HuH-7 (cell line): ENCODE data around the gene AGBL5.

Experiments
- DNase-seq: peaks from one replicate; pipeline ENCODE4 v3.0.0; 2011; ENCODE audit warnings: low spot score

Gene AGBL5

GRCh38 chr2:27050996-27051901, at the start of gene AGBL5:
Gene AGBL5, plus strand, starts transcription at chr2:27051668. Its CDS starts 1,291 bp downstream, at chr2:27052959.
- peak; percentile 99 for DNase-seq

- DNase-seq, result no peak
These were observed 49.5 kb upstream of the AGBL5 start for GRCh38 chr2:27001950-27002349.

- no peak for DNase-seq
These were observed 48.5 kb upstream of the AGBL5 start for GRCh38 chr2:27003007-27003406.

- DNase-seq, result no peak
These were observed 47.6 kb upstream of the AGBL5 start for GRCh38 chr2:27003857-27004256.

- no peak for DNase-seq
These were observed 44.7 kb upstream of the AGBL5 start for GRCh38 chr2:27006602-27007415.

GRCh38 chr2:27007416-27008374, 43.8 kb upstream of the AGBL5 start:
- DNase-seq, result no peak

- DNase-seq, result no peak
These were observed 42.8 kb upstream of the AGBL5 start for GRCh38 chr2:27008678-27009077.

GRCh38 chr2:27009083-27009482, 42.4 kb upstream of the AGBL5 start:
- no peak for DNase-seq

- DNase-seq, result no peak
These were observed 41.8 kb upstream of the AGBL5 start for GRCh38 chr2:27009716-27010115.

GRCh38 chr2:27010139-27010538, 41.3 kb upstream of the AGBL5 start:
- DNase-seq, result no peak

GRCh38 chr2:27013738-27014137, 37.7 kb upstream of the AGBL5 start:
- no peak for DNase-seq

GRCh38 chr2:27014771-27015433, 36.6 kb upstream of the AGBL5 start:
- no peak for DNase-seq

- peak; percentile 65 for DNase-seq
These were observed 34.6 kb upstream of the AGBL5 start for GRCh38 chr2:27016801-27017325.

GRCh38 chr2:27018142-27018541, 33.3 kb upstream of the AGBL5 start:
- no peak for DNase-seq

GRCh38 chr2:27019459-27019858, 32.0 kb upstream of the AGBL5 start:
- DNase-seq, result no peak

GRCh38 chr2:27019931-27020855, 31.3 kb upstream of the AGBL5 start:
- no peak for DNase-seq

GRCh38 chr2:27021253-27022049, 30.0 kb upstream of the AGBL5 start:
- no peak for DNase-seq

- no peak for DNase-seq
These were observed 27.7 kb upstream of the AGBL5 start for GRCh38 chr2:27023740-27024139.

- no peak for DNase-seq
These were observed 27.3 kb upstream of the AGBL5 start for GRCh38 chr2:27024188-27024587.
